ENCODE results near the gene SLC26A2. TPM values are rescaled to one million over a fixed set of nuclear protein-coding genes. Genes with fewer than 3 reads are reported as not detected.

SLC26A2 gene
- total and polyA plus RNA-seq, 4 donors, result 0.43 to 6.1 (median 1.6) TPM

GRCh38 chr5:149966946-149967345 lies 6.4 kb downstream of the SLC26A2 start:
- no peaks in the 10 kb centered on the region for H3K4me1 ChIP-seq (ENCODE audit: control insufficient read depth in 4 of 4, insufficient read depth in 4 of 4, low read length in 3 of 4)
- 77% methylated on average over 3 of the region's 3 CpGs for WGBS
- no peaks in the 10 kb centered on the region for H3K27me3 ChIP-seq (ENCODE audit: control insufficient read depth in 4 of 4, insufficient read depth in 4 of 4, low read length in 3 of 4)
- no peak overlapping the region for H3K9ac ChIP-seq (ENCODE audit: low read depth in 1 of 2, low read length in 2 of 2)
- no peak overlapping the region for H3K4me3 ChIP-seq (ENCODE audit: low read depth in 1 of 3, low read length in 3 of 3)
- no peaks in the 10 kb centered on the region for H3K9me3 ChIP-seq (ENCODE audit: control insufficient read depth in 4 of 4, low read length in 3 of 4)
- H3K27ac ChIP-seq (ENCODE audit: low read depth in 1 of 2, low read length in 2 of 2), result no peak overlapping the region
- H3K36me3 ChIP-seq (ENCODE audit: control insufficient read depth in 4 of 4, insufficient read depth in 3 of 4, low read depth in 1 of 4, low read length in 3 of 4), result no peaks in the 10 kb centered on the region
- TF ChIP-seq TAF1 (conservative IDR thresholded peaks at IDR 0.05) (no peak), JUND (IDR thresholded peaks at IDR 0.05) (no peak), GABPA (IDR thresholded peaks at IDR 0.05 in 1 of 2, conservative IDR thresholded peaks at IDR 0.05 in 1 of 2) (no peak), FOXA2 (IDR thresholded peaks at IDR 0.05) (no peak)
- DNase-seq (ENCODE audit: low spot score), result no peak

- WGBS, result 91% methylated on average over 4 of the region's 4 CpGs
- DNase-seq (ENCODE audit: low spot score), result no peak
- no peaks in the 10 kb centered on the region for H3K9me3 ChIP-seq (ENCODE audit: control insufficient read depth in 4 of 4, low read length in 3 of 4)
- H3K4me3 ChIP-seq (ENCODE audit: low read depth in 1 of 3, low read length in 3 of 3), result no peak overlapping the region
- no peak for TF ChIP-seq HNF4A (conservative IDR thresholded peaks at IDR 0.05)
- no peak for TF ChIP-seq CTCF (IDR thresholded peaks at IDR 0.05; ENCODE audit: low read depth, low read length, missing input control)
- no peak for TF ChIP-seq ZBTB33 (IDR thresholded peaks at IDR 0.05)
- TF ChIP-seq GABPA (IDR thresholded peaks at IDR 0.05 in 1 of 2, conservative IDR thresholded peaks at IDR 0.05 in 1 of 2), result no peak
- TF ChIP-seq FOXA1 (IDR thresholded peaks at IDR 0.05), result no peak
- no peak for TF ChIP-seq RAD21 (IDR thresholded peaks at IDR 0.05)
- TF ChIP-seq SP1 (IDR thresholded peaks at IDR 0.05), result no peak
- TF ChIP-seq NR2F2 (IDR thresholded peaks at IDR 0.05), result no peak
- no peak for TF ChIP-seq JUND (IDR thresholded peaks at IDR 0.05)
- no peak for TF ChIP-seq REST (IDR thresholded peaks at IDR 0.05)
- TF ChIP-seq RXRA (IDR thresholded peaks at IDR 0.05), result no peak
- TF ChIP-seq FOXA2 (IDR thresholded peaks at IDR 0.05), result no peak
- no peak for TF ChIP-seq ATF3 (IDR thresholded peaks at IDR 0.05)
- TF ChIP-seq TAF1 (conservative IDR thresholded peaks at IDR 0.05), result no peak
- H3K9ac ChIP-seq (ENCODE audit: low read depth in 1 of 2, low read length in 2 of 2), result no peak overlapping the region
- no peaks in the 10 kb centered on the region for H3K36me3 ChIP-seq (ENCODE audit: control insufficient read depth in 4 of 4, insufficient read depth in 3 of 4, low read depth in 1 of 4, low read length in 3 of 4)
- H3K27me3 ChIP-seq (ENCODE audit: control insufficient read depth in 4 of 4, insufficient read depth in 4 of 4, low read length in 3 of 4), result no peaks in the 10 kb centered on the region
- H3K27ac ChIP-seq (ENCODE audit: low read depth in 1 of 2, low read length in 2 of 2), result no peak overlapping the region
- no peaks in the 10 kb centered on the region for H3K4me1 ChIP-seq (ENCODE audit: control insufficient read depth in 4 of 4, insufficient read depth in 4 of 4, low read length in 3 of 4)
Observed at GRCh38 chr5:149969181-149969930, 8.8 kb downstream of the SLC26A2 start.
